Esophagus squamous epithelium (tissue), 4 donors: ENCODE measurements around the gene DKK2.

Source experiments
- POLR2A ChIP-seq, 4 donors: fragments of 450-650 bp; IDR thresholded peaks; one replicate each; pipeline ENCODE4 v1.6.1; 2017; ENCODE audit warnings: antibody characterized with exemption in 4 of 4, mild to moderate bottlenecking in 4 of 4, moderate library complexity in 3 of 4
- TF ChIP-seq, protein P1 (sequence below), 6 experiments: fragments of 450-650 bp in 4 of 6; fragments of 200-600 bp in 2 of 6; sonication (generic) in 2 of 6; IDR thresholded peaks; one replicate each; pipeline ENCODE4 v1.5.1; 2016 to 2019; ENCODE audit warnings: antibody characterized with exemption in 6 of 6, mild to moderate bottlenecking in 4 of 6, moderate library complexity in 4 of 6

DNA sequence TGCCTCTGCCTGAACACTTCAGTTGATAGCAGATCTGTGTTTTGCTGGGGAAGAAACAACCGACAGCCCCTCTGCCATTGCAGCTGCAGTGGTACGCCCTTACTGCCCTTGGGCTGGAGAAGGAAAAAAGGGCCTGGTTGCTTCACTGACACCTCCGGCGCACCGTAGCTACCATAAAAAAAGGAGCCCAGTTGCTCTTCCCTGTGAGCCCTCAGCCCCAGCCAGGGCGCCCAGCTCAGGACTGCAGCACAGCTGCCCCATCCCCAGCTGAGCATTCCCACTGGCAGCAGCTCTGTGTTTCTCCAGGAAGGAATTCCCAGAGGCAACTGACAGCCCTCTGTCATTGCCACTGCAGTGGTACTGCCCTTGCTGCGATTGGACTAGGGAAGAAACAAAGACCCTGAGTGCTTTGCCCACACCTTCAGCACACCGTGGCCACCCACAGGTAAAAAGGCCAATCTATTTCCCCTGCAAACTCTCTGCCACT lies 142.7 kb downstream of the DKK2 start:
- TF ChIP-seq, protein P1, sequence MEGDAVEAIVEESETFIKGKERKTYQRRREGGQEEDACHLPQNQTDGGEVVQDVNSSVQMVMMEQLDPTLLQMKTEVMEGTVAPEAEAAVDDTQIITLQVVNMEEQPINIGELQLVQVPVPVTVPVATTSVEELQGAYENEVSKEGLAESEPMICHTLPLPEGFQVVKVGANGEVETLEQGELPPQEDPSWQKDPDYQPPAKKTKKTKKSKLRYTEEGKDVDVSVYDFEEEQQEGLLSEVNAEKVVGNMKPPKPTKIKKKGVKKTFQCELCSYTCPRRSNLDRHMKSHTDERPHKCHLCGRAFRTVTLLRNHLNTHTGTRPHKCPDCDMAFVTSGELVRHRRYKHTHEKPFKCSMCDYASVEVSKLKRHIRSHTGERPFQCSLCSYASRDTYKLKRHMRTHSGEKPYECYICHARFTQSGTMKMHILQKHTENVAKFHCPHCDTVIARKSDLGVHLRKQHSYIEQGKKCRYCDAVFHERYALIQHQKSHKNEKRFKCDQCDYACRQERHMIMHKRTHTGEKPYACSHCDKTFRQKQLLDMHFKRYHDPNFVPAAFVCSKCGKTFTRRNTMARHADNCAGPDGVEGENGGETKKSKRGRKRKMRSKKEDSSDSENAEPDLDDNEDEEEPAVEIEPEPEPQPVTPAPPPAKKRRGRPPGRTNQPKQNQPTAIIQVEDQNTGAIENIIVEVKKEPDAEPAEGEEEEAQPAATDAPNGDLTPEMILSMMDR (IDR thresholded peaks at IDR 0.05), result no peak
- TF ChIP-seq POLR2A (IDR thresholded peaks at IDR 0.05), result no peak
